ENCODE data around the gene TAC4.

The TAC4 gene

GRCh38 chr17:49881054-49881402 is 33.2 kb upstream of the TAC4 start:
- TF ChIP-seq ZFX (IDR thresholded peaks at IDR 0.05) (no peak), CTCF (conservative IDR thresholded peaks at IDR 0.05) (no peak)

GRCh38 chr17:49880291-49881053 is 32.6 kb upstream of the TAC4 start:
- H3K27ac ChIP-seq = no peak overlapping the region
- TF ChIP-seq ZFX (IDR thresholded peaks at IDR 0.05) = no peak
- peak; percentile 98 for TF ChIP-seq CTCF (conservative IDR thresholded peaks at IDR 0.05)

More at GRCh38 chr17:49881054-49881402, 33.2 kb upstream of the TAC4 start:
- no peak overlapping the region for H3K27ac ChIP-seq

- no peak overlapping the region for H3K27ac ChIP-seq
- TF ChIP-seq CTCF (conservative IDR thresholded peaks at IDR 0.05) (no peak), ZFX (IDR thresholded peaks at IDR 0.05) (no peak)
Observed at GRCh38 chr17:49878931-49879904, 31.3 kb upstream of the TAC4 start.

GRCh38 chr17:49875685-49876084 is 27.8 kb upstream of the TAC4 start:
- H3K27ac ChIP-seq = no peak overlapping the region
- no peak for TF ChIP-seq ZFX (IDR thresholded peaks at IDR 0.05)
- TF ChIP-seq CTCF (conservative IDR thresholded peaks at IDR 0.05) = no peak

- H3K27ac ChIP-seq = no peak overlapping the region
- TF ChIP-seq ZFX (IDR thresholded peaks at IDR 0.05) = no peak
- no peak for TF ChIP-seq CTCF (conservative IDR thresholded peaks at IDR 0.05)
Observed at GRCh38 chr17:49874911-49875310, 27.0 kb upstream of the TAC4 start.

GRCh38 chr17:49873926-49874325 is 26.1 kb upstream of the TAC4 start:
- no peak overlapping the region for H3K27ac ChIP-seq
- TF ChIP-seq ZFX (IDR thresholded peaks at IDR 0.05) (no peak), CTCF (conservative IDR thresholded peaks at IDR 0.05) (no peak)

GRCh38 chr17:49873466-49873865 is 25.6 kb upstream of the TAC4 start:
- TF ChIP-seq ZFX (IDR thresholded peaks at IDR 0.05) (no peak), CTCF (conservative IDR thresholded peaks at IDR 0.05) (no peak)
- H3K27ac ChIP-seq = no peak overlapping the region

Measured in C4-2B (cell line).